ENCODE data around the gene ATP1A1.

DNA sequence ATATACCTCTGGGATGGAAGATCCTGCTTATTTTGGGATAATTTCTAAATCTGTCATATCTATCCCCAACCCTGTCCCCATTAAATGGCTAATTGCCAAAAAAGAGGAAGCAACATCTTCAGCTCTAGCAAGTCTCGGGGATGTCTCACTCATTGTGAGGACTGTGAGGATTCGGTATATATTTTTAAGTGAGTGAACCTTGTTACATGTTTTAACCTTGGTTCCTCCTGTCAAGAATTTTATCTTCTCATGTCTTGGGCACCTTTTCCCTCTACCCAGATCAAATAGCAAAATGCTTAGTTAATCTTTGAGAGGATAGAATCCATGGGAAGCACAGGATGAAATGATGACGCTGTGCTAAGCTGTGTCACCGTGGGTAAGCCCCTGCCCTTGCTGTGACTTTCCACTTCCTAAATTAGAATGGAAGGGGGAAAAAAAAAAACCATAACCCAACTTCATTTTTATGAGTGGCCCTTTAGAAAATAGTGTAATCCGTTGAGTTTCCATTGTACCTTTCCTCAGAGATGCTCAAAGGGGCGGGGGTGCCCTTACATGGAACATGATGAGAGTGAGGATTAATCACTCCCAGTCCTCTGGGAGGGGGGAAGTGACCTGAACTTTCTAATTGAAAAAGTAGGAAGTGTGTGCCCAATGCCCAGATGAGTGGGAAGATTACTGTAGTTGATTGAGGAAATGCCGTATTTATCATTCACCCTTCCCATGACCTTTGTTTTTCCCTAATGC, 7.6 kb downstream of the ATP1A1 start:
- TF ChIP-seq POLR2A (IDR thresholded peaks at IDR 0.05) (no peak), CTCF (IDR thresholded peaks at IDR 0.05) (no peak)
